Karpas-422 (cell line): Measurements from ENCODE around the gene GFRA1. TPM values are rescaled to one million over a fixed set of nuclear protein-coding genes. Genes with fewer than 3 reads are reported as not detected.

Experiments used
- DNase-seq: peaks from one replicate; pipeline ENCODE4 v3.0.0-alpha.2; 2015
- H2AFZ ChIP-seq: fragments of 200-600 bp; sonication (generic); 2 replicates; pipeline ENCODE4 v1.6.1; 2014; ENCODE audit warnings: antibody characterized with exemption, low read length, mixed read lengths
- H3K27ac ChIP-seq: fragments of 200-600 bp; sonication (generic); 2 replicates; pipeline ENCODE4 v1.5.1; 2014; ENCODE audit warnings: mild to moderate bottlenecking, low read length, moderate library complexity
- H3K27me3 ChIP-seq: fragments of 200-600 bp; sonication (generic); 2 replicates; pipeline ENCODE4 v1.6.1; 2014; ENCODE audit warnings: low read length, mixed read lengths
- H3K36me3 ChIP-seq: fragments of 200-600 bp; sonication (generic); 2 replicates; pipeline ENCODE4 v1.6.1; 2014; ENCODE audit warnings: low read length, mixed read lengths; ENCODE audit not compliant: insufficient read depth
- H3K4me1 ChIP-seq: fragments of 200-600 bp; sonication (generic); 2 replicates; pipeline ENCODE4 v1.6.1; 2014; ENCODE audit warnings: mild to moderate bottlenecking, low read length, mixed read lengths
- H3K4me2 ChIP-seq: fragments of 200-600 bp; sonication (generic); 2 replicates; pipeline ENCODE4 v1.6.1; 2014; ENCODE audit warnings: low read length, low read depth, mild to moderate bottlenecking; ENCODE audit not compliant: poor library complexity, severe bottlenecking
- H3K4me3 ChIP-seq: fragments of 200-600 bp; sonication (generic); 2 replicates; pipeline ENCODE4 v1.5.1; 2014; ENCODE audit warnings: mild to moderate bottlenecking, antibody characterized with exemption, low read length, mixed read lengths
- H3K79me2 ChIP-seq: fragments of 200-600 bp; sonication (generic); 2 replicates; pipeline ENCODE4 v1.6.1; 2014; ENCODE audit warnings: mild to moderate bottlenecking, low read length, mixed read lengths
- H3K9ac ChIP-seq: fragments of 200-600 bp; sonication (generic); 2 replicates; pipeline ENCODE4 v1.6.0; 2014; ENCODE audit warnings: low read length
- H3K9me2 ChIP-seq: fragments of 200-600 bp; sonication (generic), shearing (Covaris generic); replicated peaks from 2 replicates; pipeline ENCODE4 v1.6.0; 2014; ENCODE audit warnings: mild to moderate bottlenecking, low read length, moderate library complexity; ENCODE audit not compliant: insufficient read depth
- H3K9me3 ChIP-seq: fragments of 300-700, 200-600 bp; sonication (generic); 2 replicates; pipeline ENCODE4 v1.6.1; 2014; ENCODE audit warnings: low read length, mixed read lengths
- H4K20me1 ChIP-seq: fragments of 200-600 bp; sonication (generic); 2 replicates; pipeline ENCODE4 v1.6.1; 2014; ENCODE audit warnings: mild to moderate bottlenecking, antibody characterized with exemption, low read length, low read depth; ENCODE audit not compliant: insufficient read depth
- total RNA-seq: library from RNA; depleted of rRNA; stranded (reverse); fragments of >200 nt; shearing (Covaris generic); gene quantifications from 2 replicates; pipeline ENCODE4 v1.2.3, GENCODE V29; 2014; ENCODE audit warnings: low replicate concordance

Gene GFRA1
- total RNA-seq, 1 experiment from 2014 or later = not detected

DNA sequence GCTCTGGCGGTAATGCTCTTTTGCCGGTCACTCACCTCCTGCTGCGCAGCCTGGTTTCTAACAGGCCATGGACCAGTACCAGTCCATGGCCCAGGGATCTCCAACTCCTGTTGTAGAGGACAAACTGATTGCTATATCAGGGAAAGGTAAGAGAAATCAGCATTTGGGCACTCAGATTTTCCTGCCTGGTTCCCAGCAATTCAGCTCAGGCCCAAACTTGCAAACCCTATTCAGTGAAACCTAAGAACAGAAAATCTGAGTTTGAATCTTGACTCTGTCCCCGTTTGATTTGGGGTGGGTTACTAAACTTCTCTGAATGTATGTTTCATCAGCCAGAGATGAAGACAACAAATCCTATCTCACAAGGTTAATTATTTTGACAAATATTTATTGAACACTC, 77.4 kb downstream of the GFRA1 start:
- Histone ChIP-seq H3K36me3 (no peaks in the 10 kb centered on the region), H3K79me2 (no peaks in the 10 kb centered on the region), H3K4me2 (no peak overlapping the region), H3K4me1 (no peaks in the 10 kb centered on the region), H2AFZ (no peak overlapping the region), H3K9me2 (no peaks in the 10 kb centered on the region), H3K9me3 (no peaks in the 10 kb centered on the region), H3K9ac (no peak overlapping the region), H3K27ac (no peak overlapping the region), H3K27me3 (no peaks in the 10 kb centered on the region), H3K4me3 (no peak overlapping the region), H4K20me1 (no peaks in the 10 kb centered on the region)
- DNase-seq = no peak

DNA sequence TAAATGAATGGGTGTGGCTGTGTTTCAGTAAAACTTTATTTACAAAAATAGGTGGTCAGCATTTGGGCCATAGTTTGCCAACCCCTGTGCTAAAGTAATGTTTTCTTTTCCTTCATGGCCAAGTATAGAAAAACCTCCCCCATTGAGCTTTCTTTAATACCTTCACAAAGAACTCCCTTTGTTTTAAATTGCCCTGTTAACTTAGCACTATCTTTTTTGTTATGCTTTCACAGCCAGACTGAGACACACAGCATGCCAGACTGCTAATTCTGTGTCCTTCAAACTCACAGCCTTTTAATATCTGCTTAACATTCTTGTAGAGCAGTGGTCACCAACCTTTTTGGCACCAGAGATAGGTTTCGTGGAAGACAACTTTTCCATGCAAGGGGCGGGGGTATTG, 78.0 kb downstream of the GFRA1 start:
- Histone ChIP-seq H3K4me3 (no peak overlapping the region), H3K4me1 (no peaks in the 10 kb centered on the region), H4K20me1 (no peaks in the 10 kb centered on the region), H3K79me2 (no peaks in the 10 kb centered on the region), H3K36me3 (no peaks in the 10 kb centered on the region), H3K27me3 (no peaks in the 10 kb centered on the region), H3K27ac (no peak overlapping the region), H3K9ac (no peak overlapping the region), H3K9me2 (no peaks in the 10 kb centered on the region), H3K4me2 (no peak overlapping the region), H2AFZ (no peak overlapping the region), H3K9me3 (no peaks in the 10 kb centered on the region)
- no peak for DNase-seq

DNA sequence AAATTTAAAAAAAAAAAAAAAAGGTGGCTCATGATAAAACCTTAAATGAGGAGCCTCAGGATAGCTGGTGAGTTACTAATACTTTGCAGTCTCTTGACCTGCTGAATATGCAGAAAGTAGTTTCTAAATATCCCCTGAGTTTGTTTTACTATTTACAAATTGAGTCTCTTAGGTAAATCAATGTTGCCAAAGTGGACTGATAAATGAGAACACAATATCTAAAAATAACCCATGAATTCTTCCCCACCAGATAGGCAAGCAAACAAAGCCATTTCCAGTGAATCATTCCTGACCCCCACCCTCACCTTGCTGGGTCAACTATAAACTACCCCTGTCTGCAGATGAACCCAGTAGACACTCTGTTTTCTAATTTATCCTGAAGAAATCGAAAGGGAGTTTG, 78.9 kb downstream of the GFRA1 start:
- no peak for DNase-seq
- Histone ChIP-seq H4K20me1 (no peaks in the 10 kb centered on the region), H3K9me2 (no peaks in the 10 kb centered on the region), H3K9ac (no peak overlapping the region), H3K36me3 (no peaks in the 10 kb centered on the region), H3K4me2 (no peak overlapping the region), H3K27me3 (no peaks in the 10 kb centered on the region), H3K27ac (no peak overlapping the region), H3K4me3 (no peak overlapping the region), H3K4me1 (no peaks in the 10 kb centered on the region), H2AFZ (no peak overlapping the region), H3K9me3 (no peaks in the 10 kb centered on the region), H3K79me2 (no peaks in the 10 kb centered on the region)

DNA sequence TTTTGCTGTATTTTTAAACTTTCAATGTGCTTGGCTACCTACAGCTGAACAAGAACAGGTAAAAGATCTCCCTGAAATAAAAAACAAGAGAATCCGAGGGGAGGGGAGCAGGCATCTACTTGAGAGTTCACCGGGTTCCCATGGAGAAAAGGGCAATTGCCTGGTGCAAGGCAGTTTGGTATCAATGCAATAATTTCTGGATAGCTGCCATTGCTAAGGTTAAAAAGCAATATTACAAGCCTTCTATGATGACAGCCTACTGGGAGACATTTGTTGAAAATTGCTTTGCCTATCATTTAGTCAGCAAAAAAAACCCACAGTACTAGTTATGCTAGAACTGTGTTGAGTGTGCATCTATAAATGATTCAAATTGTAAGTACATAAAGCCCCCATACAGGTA, 82.1 kb downstream of the GFRA1 start:
- Histone ChIP-seq H3K9ac (no peak overlapping the region), H3K79me2 (no peaks in the 10 kb centered on the region), H4K20me1 (no peaks in the 10 kb centered on the region), H3K4me1 (no peaks in the 10 kb centered on the region), H3K27me3 (no peaks in the 10 kb centered on the region), H3K9me3 (no peaks in the 10 kb centered on the region), H3K27ac (no peak overlapping the region), H3K9me2 (no peaks in the 10 kb centered on the region), H2AFZ (no peak overlapping the region), H3K36me3 (no peaks in the 10 kb centered on the region), H3K4me2 (no peak overlapping the region), H3K4me3 (no peak overlapping the region)
- no peak for DNase-seq

DNA sequence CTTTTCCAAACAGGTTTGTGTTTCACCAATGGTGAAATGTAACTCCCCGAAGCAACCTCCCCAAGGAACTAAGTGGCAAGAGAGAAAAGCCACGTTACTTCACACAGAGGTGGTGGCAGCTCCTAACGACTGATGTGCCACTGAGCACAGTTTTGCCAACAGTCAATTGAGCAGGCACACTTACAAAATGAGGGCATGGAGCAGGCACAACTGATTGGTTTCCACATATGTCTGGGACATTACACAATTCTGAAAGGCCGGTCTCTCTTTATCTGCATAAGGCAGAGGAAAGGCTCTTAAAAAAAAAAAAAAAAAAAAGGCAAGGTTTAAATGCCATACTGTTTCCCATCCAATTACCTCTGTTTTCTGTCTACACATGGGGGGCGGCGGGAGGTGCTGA, 86.7 kb downstream of the GFRA1 start:
- H3K4me2 ChIP-seq = no peak overlapping the region
- no peak overlapping the region for H3K27ac ChIP-seq
- DNase-seq = no peak
- no peak overlapping the region for H3K9ac ChIP-seq
- no peak overlapping the region for H3K4me3 ChIP-seq
- H3K9me2 ChIP-seq = no peaks in the 10 kb centered on the region
- H4K20me1 ChIP-seq = no peaks in the 10 kb centered on the region
- no peaks in the 10 kb centered on the region for H3K36me3 ChIP-seq
- no peaks in the 10 kb centered on the region for H3K9me3 ChIP-seq
- H3K4me1 ChIP-seq = no peaks in the 10 kb centered on the region
- no peaks in the 10 kb centered on the region for H3K79me2 ChIP-seq
- H3K27me3 ChIP-seq = no peaks in the 10 kb centered on the region
- no peak overlapping the region for H2AFZ ChIP-seq

DNA sequence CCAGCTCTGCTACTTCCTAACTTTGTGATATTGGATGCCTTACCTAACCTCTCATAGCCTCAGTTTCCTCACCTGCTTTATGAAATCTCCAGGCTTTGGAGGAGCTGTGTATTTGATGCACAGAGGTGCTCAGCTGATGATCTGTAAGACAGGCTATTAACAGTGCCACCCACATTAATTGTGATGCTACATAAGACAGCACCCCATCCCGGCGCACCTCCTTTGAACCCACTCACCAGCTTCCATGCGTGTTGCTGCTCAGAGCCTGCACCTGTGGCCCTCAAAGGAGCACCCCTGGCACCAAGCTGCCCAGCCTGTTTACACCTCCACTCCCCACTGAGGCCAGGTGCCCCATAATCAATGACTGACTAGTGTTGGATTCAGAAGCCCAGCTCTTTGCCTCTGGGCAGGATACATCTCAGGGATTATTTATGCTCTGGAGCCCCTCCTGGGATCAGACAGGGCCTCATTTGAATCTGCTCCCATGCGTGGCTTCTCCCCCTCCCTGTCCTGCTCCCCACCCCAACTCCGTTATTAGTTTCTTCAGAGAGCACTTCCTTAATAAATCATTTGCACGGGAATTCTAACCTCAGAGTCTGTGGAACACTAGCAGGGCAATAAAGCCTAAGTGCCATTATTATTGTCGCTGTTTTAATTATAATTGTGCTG, 87.7 kb downstream of the GFRA1 start:
- no peaks in the 10 kb centered on the region for H3K36me3 ChIP-seq
- no peaks in the 10 kb centered on the region for H4K20me1 ChIP-seq
- no peaks in the 10 kb centered on the region for H3K79me2 ChIP-seq
- no peak overlapping the region for H3K9ac ChIP-seq
- H3K4me3 ChIP-seq = no peak overlapping the region
- no peaks in the 10 kb centered on the region for H3K9me3 ChIP-seq
- no peak overlapping the region for H2AFZ ChIP-seq
- no peaks in the 10 kb centered on the region for H3K4me1 ChIP-seq
- DNase-seq = no peak
- H3K27me3 ChIP-seq = no peaks in the 10 kb centered on the region
- H3K4me2 ChIP-seq = no peak overlapping the region
- no peaks in the 10 kb centered on the region for H3K9me2 ChIP-seq
- H3K27ac ChIP-seq = no peak overlapping the region

DNA sequence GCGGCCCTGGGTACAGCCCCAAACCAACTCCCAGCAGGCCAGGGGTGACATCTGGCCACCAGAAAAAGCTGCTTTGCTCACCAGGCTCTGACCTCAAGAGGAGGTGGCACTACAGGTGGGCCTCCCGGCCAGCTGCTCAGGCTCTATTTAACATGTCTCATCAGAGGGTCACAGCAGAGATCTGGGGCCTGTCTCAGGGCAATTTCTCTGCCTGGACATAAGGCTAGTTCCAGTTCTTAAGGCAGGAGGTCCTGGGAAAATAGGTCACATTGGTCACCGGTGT, 88.6 kb downstream of the GFRA1 start:
- Histone ChIP-seq H3K27ac (no peak overlapping the region), H3K4me1 (no peaks in the 10 kb centered on the region), H4K20me1 (no peaks in the 10 kb centered on the region), H3K9me2 (no peaks in the 10 kb centered on the region), H3K79me2 (no peaks in the 10 kb centered on the region), H3K36me3 (no peaks in the 10 kb centered on the region), H3K9ac (no peak overlapping the region), H2AFZ (no peak overlapping the region), H3K9me3 (no peaks in the 10 kb centered on the region), H3K4me3 (no peak overlapping the region), H3K27me3 (no peaks in the 10 kb centered on the region), H3K4me2 (no peak overlapping the region)
- DNase-seq = no peak

DNA sequence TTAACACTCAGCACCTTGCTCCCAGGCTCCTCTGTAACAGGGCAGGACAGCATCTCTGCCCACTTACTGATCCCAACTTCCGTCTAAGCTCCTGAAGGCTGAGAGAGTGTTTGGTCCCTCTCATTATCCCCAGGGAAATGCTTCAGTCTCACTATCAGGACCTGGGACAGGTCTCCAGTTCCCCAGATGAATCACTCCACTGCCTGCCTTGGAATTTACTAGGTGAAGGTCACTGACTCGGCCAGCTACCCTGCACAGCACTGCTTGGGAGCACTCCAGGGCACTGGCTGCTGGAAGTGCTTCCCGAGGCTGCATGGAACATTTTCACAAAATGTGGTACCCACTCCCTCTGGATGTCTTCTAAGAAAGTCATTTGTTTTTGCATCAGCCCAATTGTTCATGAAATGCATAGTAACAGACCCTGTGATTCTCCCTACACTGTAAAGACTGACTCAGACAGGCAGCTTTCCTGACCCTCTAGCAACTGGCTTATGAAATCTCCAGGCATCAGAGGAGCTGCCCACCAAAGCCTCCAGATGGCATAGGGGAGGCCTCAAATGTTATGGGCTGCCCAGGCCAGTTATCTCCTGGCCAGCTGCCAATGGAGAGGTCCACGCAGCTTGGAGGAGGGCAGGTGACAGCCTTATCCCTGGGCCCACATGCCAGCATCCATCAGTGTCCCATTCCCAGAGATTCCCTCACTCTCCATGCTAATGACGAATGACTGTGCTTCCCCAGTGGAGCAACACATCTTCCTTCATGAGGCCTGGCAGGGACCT, 89.1 kb downstream of the GFRA1 start:
- Histone ChIP-seq H2AFZ (no peak overlapping the region), H3K79me2 (no peaks in the 10 kb centered on the region), H3K36me3 (no peaks in the 10 kb centered on the region), H3K27me3 (no peaks in the 10 kb centered on the region), H3K9me3 (no peaks in the 10 kb centered on the region), H3K4me1 (no peaks in the 10 kb centered on the region), H4K20me1 (no peaks in the 10 kb centered on the region), H3K4me3 (no peak overlapping the region), H3K27ac (no peak overlapping the region), H3K9me2 (no peaks in the 10 kb centered on the region), H3K9ac (no peak overlapping the region), H3K4me2 (no peak overlapping the region)
- DNase-seq = no peak
